Transverse colon (tissue), 3 donors: ENCODE data around the gene CAB39L.

Source experiments
- CTCF ChIP-seq, 5 experiments: fragments of 200-600 bp in 3 of 5; fragments of 450-650 bp in 2 of 5; sonication (generic) in 3 of 5; IDR thresholded peaks; 1 replicate in 2 of 5; 2 replicates in 3 of 5; pipeline ENCODE4 v1.5.1; 2016 to 2017; ENCODE audit warnings: antibody characterized with exemption in 5 of 5, inconsistent platforms in 3 of 5, mild to moderate bottlenecking in 2 of 5, moderate library complexity in 1 of 5
- POLR2A ChIP-seq: fragments of 450-650 bp; IDR thresholded peaks from one replicate; pipeline ENCODE4 v1.6.1; 2016; ENCODE audit warnings: antibody characterized with exemption, mild to moderate bottlenecking, moderate library complexity

GRCh38 chr13:49315756-49316482, 127.9 kb downstream of the CAB39L start:
- no peak for TF ChIP-seq CTCF (IDR thresholded peaks at IDR 0.05)
- TF ChIP-seq POLR2A, result no peak
